ENCODE data around the gene GNL3. TPM values are rescaled to one million over a fixed set of nuclear protein-coding genes. Genes with fewer than 3 reads are reported as not detected.
A peak's percentile ranks its signal among the peaks of the same experiment; 100 is the strongest.

The GNL3 gene
- total RNA-seq, 2 experiments from 2014 or later = 182 to 220 TPM

DNA sequence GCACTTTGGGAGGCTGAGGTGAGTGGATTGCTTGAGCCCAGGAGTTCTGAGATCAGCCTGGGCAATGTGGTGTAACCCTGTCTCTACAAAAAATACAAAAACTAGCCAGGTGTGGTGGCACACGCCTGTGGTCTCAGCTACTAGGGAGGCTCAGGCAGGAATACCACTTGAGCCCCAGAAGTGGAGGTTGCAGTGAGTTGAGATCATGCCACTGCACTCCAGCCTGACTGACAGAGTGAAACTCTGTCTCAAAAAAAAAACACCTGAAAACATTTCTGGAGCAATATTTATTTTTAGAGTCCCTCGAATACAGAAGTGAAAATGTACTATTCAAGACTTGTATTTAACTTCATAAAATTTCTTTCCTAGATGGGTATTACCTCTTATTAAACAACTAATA, 24.7 kb downstream of the GNL3 start:
- H3K4me2 ChIP-seq (ENCODE audit: low read length) = 0 out of 2 replicates have a peak overlapping the region, but pooled peaks have one; percentile 19
- intact Hi-C loops (cut with micrococcal nuclease; ENCODE audit: unreplicated experiment) = no loop called here
- peaks cover 10% of the 10 kb centered on the region; the same call in 1 of the 2 replicates for H4K20me1 ChIP-seq (ENCODE audit: insufficient read depth, low read length)
- no peak for DNase-seq (ENCODE audit: low spot score)
- H3K9me3 ChIP-seq (ENCODE audit: low read length) = no peaks in the 10 kb centered on the region; the same call in 1 of the 2 replicates
- no peak overlapping the region for H3K27ac ChIP-seq (ENCODE audit: low read depth, low read length, poor library complexity, severe bottlenecking)
- POLR2A ChIA-PET = interaction anchor here (0.6 kb wide), 1 partner anchor 16 kb away, joined by 4 read pairs; no protein-coding TSS in a partner anchor
- H3K4me3 ChIP-seq (ENCODE audit: low read depth, low read length, poor library complexity, severe bottlenecking) = no peak overlapping the region
- no TSS peak for BruUV-seq (replicated peaks)
- TF ChIP-seq, protein P1, sequence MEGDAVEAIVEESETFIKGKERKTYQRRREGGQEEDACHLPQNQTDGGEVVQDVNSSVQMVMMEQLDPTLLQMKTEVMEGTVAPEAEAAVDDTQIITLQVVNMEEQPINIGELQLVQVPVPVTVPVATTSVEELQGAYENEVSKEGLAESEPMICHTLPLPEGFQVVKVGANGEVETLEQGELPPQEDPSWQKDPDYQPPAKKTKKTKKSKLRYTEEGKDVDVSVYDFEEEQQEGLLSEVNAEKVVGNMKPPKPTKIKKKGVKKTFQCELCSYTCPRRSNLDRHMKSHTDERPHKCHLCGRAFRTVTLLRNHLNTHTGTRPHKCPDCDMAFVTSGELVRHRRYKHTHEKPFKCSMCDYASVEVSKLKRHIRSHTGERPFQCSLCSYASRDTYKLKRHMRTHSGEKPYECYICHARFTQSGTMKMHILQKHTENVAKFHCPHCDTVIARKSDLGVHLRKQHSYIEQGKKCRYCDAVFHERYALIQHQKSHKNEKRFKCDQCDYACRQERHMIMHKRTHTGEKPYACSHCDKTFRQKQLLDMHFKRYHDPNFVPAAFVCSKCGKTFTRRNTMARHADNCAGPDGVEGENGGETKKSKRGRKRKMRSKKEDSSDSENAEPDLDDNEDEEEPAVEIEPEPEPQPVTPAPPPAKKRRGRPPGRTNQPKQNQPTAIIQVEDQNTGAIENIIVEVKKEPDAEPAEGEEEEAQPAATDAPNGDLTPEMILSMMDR (conservative IDR thresholded peaks at IDR 0.05; ENCODE audit: low read length) = no peak
- no peak for TF ChIP-seq EZH2phosphoT487 (IDR thresholded peaks at IDR 0.05; ENCODE audit: borderline replicate concordance, low read depth, low read length)
- H3K9me2 ChIP-seq (ENCODE audit: insufficient read depth, low read length) = no peaks in the 10 kb centered on the region
- CTCF ChIA-PET (ENCODE audit: unreplicated experiment) = no interaction called here
- H3K36me3 ChIP-seq (ENCODE audit: insufficient read depth, low read length) = peaks cover 52% of the 10 kb centered on the region
- peaks cover 34% of the 10 kb centered on the region for H3K4me1 ChIP-seq (ENCODE audit: insufficient read depth, low read length, poor library complexity, severe bottlenecking)
- peaks cover 29% of the 10 kb centered on the region for H3K79me2 ChIP-seq (ENCODE audit: insufficient read depth, low read depth, low read length)
- H2AFZ ChIP-seq (ENCODE audit: low read length) = no peak overlapping the region

DNA sequence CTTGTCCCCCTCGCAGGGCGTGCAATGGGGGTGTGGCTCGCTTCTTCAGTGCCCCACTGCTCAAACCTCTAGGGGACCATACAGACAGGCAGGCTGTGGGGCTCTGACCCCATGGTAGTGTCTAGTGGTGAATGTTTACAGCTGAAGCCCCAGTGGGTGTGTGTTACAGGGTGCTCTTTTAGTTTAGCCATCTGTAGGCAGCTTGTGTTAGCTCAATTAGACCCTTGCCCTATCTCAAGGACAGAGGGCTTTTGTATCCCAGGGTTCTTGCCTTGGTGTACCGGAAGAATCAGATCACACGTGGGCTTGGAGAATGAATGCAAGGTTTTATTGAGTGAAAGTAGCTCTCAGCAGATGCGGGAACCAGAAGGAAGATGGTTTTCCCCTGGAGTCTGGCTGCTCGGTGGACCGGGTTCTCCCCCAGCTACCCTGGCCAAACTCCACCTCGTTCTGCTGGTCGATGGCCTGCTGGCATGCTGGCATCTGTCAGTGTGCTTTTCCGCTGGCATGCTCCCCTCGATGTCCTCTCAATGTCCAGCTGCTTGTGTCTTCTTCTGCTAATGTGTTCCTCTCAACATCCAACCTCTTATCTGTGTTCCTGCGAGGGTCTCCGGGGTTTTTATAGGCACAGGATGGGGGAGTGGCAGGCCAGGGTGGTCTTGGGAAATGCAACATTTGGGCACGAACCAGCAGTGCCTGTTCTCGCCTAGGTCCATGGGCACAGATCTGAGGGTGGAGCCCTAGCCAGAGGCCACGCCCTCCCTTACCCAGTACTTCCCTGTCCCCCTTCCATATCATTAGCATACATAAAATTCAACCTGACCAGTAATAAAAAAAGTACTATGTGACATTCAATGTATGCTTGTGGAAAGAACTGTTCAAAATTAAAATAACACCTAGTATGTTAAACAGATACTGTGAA, 26.7 kb downstream of the GNL3 start:
- H3K4me1 ChIP-seq (ENCODE audit: insufficient read depth, low read length, poor library complexity, severe bottlenecking) = peaks cover 24% of the 10 kb centered on the region
- TF ChIP-seq EZH2phosphoT487 (IDR thresholded peaks at IDR 0.05; ENCODE audit: borderline replicate concordance, low read depth, low read length) = no peak
- TF ChIP-seq, protein P1 (conservative IDR thresholded peaks at IDR 0.05; ENCODE audit: low read length) = no peak
- H3K9me3 ChIP-seq (ENCODE audit: low read length) = no peaks in the 10 kb centered on the region; the same call in 1 of the 2 replicates
- H3K9me2 ChIP-seq (ENCODE audit: insufficient read depth, low read length) = no peaks in the 10 kb centered on the region
- H3K4me3 ChIP-seq (ENCODE audit: low read depth, low read length, poor library complexity, severe bottlenecking) = no peak overlapping the region
- intact Hi-C loops (cut with micrococcal nuclease; ENCODE audit: unreplicated experiment) = no loop called here
- CTCF ChIA-PET (ENCODE audit: unreplicated experiment) = no interaction called here
- no TSS peak for BruUV-seq (replicated peaks)
- peaks cover 5% of the 10 kb centered on the region; the same call in 1 of the 2 replicates for H4K20me1 ChIP-seq (ENCODE audit: insufficient read depth, low read length)
- H3K4me2 ChIP-seq (ENCODE audit: low read length) = no peak overlapping the region
- peaks cover 52% of the 10 kb centered on the region for H3K36me3 ChIP-seq (ENCODE audit: insufficient read depth, low read length)
- H3K79me2 ChIP-seq (ENCODE audit: insufficient read depth, low read depth, low read length) = peaks cover 15% of the 10 kb centered on the region; the same call in 1 of the 2 replicates
- H2AFZ ChIP-seq (ENCODE audit: low read length) = no peak overlapping the region
- POLR2A ChIA-PET = interaction anchor here (1.3 kb wide), 1 partner anchor 8 kb away, joined by 3 read pairs; no protein-coding TSS in a partner anchor
- no peak for DNase-seq (ENCODE audit: low spot score)
- no peak overlapping the region for H3K27ac ChIP-seq (ENCODE audit: low read depth, low read length, poor library complexity, severe bottlenecking)

Measured in OCI-LY7 (cell line).